HG02610 (cell line): ENCODE data around the gene HOXD12.

Experiments used
- ATAC-seq: cut with Tn5 transposase; IDR thresholded peaks from one replicate; pipeline ENCODE4 v1.9.1; 2021; ENCODE audit warnings: mild to moderate bottlenecking, moderate library complexity; ENCODE audit not compliant: unreplicated experiment

The HOXD12 gene

DNA sequence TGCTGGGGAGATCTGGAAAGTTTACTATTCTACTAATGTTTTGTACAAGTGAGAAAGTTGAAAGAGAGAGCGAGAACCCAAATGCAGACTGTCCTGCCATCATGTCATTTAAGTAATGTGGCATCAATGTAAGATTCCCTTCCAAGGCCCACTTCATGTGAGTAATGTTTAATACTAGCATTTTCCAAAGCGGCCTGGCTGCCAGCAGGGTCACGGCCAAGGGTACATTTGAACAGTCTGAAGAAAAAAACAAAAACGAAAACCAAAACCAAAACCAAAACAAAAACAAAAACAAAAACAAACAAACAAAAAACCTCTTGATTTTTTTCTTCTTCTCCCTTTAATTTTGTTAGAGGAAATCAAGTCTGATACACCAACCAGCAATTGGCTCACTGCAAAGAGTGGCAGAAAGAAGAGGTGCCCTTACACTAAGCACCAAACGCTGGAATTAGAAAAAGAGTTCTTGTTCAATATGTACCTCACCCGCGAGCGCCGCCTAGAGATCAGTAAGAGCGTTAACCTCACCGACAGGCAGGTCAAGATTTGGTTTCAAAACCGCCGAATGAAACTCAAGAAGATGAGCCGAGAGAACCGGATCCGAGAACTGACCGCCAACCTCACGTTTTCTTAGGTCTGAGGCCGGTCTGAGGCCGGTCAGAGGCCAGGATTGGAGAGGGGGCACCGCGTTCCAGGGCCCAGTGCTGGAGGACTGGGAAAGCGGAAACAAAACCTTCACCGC, 19.2 kb downstream of the HOXD12 start:
- no peak for ATAC-seq

DNA sequence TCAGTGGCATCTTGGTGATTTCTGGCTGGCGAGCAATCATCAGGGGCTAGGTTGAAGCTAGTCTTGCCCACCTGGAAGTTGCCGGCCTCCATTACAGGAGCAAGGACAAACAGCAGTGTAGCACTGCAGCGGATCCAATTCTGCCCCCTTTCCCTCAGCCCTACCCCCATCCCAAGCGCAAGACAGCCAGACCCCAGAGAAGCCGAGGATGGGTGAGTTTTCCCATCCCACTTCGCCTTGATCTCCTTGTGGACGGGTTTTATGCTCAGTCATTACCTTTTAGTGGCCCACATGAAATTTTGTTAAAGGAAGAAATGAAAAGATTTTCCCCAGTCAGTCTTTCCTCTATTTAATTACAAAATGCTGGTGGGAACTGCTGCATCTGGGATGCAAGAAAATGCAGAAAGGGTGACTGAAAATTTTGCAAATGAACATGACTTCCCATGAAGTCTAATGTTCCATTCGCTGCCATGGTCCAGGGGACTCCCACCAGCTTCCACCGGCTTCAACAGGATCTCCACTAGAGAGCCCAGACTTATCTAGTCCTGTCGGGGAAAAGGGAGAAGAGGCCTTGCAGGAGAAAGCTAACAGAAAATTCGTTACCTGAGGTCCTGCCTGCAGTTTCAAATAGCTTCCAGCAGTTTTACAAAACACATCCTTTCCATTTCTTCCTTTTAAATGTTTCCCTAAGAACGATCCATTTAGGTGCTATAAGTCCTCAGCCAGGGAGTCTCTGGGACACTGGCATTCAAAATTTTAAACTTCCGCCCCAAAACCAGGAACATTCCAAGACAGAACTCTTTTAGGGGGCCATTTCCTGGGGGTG, 21.0 kb downstream of the HOXD12 start:
- no peak for ATAC-seq

DNA sequence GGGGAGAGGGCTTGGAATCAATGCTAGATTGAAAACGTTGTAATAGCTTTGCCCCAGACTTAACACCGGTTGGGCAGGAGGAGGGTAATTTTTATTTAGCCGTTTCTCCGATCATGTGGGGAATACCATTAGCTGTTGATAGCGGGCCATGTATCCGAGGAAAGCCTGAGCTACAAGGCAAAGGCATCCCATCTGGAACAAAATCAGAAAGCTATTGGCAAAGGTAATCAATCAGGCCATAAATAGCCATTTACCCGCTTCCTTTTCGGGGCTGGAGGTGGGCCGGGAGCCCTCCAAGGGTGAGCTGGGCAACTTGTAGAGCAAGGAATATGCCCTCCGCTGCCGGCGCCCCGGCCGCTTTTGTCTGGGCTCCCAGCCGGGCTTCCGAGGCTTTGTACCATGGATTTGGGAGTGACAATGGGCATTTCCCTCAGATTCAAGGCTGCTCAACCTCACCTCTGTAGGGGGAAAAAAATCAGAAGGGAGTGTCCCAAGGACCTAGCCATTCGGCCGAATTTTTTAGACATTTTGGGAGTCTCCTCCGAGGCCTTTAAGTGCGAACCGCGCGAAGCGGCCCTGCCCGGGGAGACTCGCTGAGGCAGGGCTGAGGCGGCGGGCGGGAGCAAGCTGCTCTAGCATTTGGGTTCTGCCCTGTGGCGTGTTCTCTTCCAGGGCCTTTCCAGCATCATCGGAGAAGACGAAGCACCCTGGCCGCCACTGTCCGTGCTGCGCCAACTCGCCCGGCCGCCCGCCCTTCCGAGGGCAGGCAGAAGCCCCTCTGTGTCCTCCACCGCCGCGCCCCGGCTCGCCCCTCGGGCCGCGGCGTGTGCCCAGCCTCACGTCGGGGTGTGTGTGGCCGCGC, 21.8 kb downstream of the HOXD12 start:
- ATAC-seq: no peak

DNA sequence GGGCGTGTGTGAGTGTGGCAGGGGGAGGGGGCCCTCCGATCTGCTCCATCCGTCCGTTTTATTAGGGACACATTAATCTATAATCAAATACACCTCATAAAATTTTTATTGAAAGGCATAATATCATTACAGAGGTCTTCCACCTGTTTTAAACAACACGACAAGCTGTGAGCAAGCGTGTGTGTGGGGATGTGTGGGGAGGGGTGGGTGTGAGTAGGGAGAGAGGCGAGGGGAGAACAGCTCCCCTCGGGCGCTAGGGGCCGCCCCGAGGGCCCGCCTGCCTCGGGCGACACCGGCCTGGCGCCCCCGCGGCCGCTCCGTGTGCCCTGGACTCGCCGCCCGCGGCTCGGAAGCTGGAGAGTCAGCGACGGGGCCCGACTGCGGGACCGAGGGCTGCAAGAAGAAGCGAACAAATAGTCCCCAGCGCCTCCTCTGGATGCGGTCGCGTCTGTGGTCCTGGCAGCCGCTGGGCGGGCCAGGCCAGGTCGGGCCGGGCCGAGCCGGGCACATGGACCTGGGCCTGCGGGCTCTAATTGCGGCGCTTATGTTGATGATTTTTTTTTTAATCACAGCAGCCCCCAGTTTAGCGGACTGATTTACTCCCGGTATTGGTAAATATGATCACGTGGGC, 22.6 kb downstream of the HOXD12 start:
- ATAC-seq: no peak

DNA sequence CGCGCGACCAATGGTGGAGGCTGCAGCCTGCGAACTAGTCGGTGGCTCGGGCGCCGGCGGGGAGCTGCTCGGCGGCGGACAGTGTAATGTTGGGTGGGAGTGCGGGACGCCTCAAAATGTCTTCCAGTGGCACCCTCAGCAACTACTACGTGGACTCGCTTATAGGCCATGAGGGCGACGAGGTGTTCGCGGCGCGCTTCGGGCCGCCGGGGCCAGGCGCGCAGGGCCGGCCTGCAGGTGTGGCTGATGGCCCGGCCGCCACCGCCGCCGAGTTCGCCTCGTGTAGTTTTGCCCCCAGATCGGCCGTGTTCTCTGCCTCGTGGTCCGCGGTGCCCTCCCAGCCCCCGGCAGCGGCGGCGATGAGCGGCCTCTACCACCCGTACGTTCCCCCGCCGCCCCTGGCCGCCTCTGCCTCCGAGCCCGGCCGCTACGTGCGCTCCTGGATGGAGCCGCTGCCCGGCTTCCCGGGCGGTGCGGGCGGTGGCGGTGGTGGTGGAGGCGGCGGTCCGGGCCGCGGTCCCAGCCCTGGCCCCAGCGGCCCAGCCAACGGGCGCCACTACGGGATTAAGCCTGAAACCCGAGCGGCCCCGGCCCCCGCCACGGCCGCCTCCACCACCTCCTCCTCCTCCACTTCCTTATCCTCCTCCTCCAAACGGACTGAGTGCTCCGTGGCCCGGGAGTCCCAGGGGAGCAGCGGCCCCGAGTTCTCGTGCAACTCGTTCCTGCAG, 23.3 kb downstream of the HOXD12 start, which contains the start of gene HOXD9:
HOXD9 (plus strand) TSS at position 37 of the 728 bp plus-strand sequence; CDS start at position 87, 50 bp downstream.
- no peak for ATAC-seq

DNA sequence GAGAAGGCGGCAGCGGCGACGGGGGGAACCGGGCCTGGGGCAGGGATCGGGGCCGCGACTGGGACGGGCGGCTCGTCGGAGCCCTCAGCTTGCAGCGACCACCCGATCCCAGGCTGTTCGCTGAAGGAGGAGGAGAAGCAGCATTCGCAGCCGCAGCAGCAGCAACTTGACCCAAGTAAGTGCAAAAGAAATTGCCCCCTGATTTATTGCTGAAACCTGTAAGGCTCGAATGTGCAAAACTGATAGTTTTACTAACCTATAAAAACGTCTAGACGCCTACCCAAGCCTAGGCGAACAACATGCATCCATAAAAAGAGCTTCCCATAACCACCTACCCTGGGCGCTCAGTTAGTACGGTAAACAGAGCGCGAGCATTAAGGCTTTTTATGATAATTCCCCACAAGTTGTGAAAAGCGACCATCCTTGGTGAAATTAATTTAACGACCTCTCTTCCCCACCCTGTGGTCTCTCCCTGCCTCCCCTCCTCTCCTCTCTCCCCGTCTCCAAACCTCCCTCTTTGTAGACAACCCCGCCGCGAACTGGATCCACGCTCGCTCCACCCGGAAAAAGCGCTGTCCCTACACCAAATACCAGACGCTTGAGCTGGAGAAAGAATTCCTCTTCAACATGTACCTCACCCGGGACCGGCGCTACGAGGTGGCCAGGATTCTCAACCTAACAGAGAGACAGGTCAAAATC, 24.0 kb downstream of the HOXD12 start:
- no peak for ATAC-seq

DNA sequence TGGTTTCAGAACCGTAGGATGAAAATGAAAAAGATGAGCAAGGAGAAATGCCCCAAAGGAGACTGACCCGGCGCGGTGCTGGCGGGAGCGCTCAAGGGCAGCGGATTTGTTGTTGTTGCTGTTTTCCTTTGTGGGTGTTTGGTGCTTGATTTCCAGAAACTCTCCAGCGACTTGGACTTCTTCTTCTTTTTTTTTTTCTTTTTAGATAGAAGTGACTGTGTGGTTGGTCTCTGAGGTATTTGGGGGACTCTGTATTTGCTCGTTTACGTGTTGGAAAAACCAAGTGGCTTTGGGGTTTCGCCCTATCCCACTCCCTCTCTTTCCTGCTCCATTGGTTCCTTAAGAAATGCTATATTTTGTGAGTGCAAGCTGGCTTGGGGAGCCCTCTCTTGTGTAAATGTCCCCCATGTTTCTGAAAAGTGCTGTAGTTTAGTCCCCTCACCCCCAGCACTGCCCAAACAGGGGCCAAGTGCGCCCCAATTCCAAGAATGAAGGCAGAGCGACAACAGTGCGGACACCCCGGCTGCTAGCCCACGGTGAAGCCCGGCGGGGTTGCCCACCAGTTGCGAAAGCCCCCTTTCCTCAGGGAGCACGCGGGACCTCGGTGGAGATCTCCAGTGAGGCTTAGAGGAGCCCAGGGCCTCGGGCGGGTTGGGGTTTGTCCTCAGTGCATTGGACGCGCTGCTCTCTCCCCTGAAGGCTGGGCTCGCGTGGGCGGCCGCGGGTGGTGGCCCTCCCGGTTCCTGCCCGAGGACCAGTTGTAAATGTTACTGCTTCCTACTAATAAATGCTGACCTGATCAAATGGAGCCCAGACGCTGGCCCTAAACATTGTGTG, 24.7 kb downstream of the HOXD12 start:
- no peak for ATAC-seq

DNA sequence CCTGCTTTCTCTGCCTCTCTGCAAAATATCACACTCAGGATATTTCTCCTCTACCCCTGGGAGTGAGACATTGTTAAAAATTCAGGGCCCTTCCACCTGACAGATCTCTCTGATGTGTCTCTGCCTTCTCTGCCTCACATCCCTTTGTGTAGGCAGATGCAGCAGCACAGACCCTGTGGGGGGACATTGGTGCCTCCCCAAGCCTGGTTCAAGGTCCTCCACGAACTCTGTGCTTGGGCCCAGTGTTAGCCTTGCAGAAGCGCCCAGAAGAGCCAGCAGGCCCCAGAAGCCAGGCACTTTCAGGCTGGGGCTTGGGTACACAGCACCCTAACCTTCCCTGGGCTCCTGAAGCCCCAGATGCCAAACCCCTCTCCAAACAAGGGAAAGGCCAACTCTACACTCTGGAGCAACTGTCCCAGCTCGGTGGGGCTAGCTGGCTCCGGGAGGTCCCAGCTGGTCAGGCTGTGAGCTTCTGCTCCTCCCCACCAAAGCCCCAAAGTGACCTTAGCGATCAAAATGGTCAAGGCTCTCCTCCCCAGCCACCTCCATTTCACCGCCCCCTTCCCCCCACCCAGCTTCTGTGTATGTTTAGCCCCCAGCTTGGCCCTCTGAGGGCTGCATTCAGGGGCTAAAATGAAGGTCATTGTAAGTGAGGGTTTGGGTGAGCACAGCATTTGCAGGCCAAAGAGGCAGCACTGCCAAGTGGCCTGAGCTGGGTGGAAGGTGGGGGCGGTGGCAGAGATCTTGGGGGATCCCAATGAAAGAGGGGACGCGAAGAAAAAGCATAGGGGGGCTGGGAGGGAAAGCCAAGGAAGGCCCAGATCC, 25.6 kb downstream of the HOXD12 start:
- no peak for ATAC-seq

DNA sequence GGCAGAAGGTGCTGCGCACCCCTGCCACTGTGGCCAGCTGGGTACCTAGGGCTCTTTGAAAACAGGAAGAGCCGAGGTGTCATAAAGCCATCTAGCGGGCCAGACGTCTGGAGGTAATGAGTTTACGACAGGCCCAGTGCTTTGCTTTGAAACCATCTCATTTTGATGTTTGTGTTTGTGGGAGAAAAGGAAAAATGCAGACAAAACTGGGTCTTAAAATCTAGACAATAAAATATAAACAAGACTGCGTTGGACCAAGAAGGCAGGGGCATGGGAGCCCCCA, 26.1 kb downstream of the HOXD12 start:
- ATAC-seq: no peak

DNA sequence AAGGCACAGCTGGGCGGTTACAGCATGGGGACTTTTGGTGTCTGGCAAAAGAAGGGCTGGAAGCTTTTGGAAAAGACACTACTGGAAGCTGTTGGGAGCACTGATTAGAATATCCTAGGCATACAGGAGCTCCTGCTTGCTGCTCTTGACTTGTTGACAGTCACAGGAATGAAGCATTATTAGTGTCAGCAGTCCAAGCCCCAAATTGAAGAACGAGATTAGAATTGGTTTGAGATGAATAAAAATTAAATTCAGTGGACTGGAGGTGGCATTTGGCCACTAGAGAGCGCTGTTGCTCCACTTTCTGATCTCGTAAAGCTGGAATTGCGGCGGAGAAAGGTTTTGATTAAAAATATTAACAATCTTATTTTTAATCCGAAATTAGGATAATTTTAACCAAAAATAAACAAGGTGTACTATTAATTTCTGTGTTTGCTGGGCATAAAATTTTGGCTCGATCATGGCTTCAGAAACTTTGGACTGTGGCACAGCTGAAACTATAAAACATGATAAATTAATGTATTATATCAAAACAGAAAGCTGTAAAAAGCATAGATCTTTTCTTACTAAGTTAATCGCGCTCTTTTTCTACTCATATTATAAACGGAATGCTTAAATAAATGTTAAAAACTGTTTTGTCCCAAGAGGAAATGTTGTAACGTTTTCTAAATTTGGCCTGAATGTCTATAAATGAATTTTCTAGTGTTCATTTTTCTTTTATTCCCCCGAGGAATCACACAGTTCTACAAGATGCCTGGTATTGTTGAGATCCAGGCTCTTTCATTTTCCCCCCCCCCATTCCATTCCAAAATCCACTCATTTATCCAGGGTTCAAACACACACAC, 27.6 kb downstream of the HOXD12 start:
- no peak for ATAC-seq

DNA sequence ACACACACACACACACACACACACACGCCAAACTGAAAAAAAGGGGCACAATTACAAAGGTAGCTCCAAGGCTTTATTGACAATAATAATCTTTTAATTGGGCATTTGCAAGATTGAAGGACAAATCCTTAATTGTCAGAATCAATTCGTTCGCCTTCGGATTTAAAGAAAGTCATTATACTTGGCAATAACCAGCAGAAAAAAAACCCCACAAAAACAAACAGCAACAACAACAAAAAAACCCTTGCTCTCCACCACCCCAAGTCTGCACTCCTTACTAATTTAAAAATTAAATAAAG, 28.1 kb downstream of the HOXD12 start:
- ATAC-seq: no peak

DNA sequence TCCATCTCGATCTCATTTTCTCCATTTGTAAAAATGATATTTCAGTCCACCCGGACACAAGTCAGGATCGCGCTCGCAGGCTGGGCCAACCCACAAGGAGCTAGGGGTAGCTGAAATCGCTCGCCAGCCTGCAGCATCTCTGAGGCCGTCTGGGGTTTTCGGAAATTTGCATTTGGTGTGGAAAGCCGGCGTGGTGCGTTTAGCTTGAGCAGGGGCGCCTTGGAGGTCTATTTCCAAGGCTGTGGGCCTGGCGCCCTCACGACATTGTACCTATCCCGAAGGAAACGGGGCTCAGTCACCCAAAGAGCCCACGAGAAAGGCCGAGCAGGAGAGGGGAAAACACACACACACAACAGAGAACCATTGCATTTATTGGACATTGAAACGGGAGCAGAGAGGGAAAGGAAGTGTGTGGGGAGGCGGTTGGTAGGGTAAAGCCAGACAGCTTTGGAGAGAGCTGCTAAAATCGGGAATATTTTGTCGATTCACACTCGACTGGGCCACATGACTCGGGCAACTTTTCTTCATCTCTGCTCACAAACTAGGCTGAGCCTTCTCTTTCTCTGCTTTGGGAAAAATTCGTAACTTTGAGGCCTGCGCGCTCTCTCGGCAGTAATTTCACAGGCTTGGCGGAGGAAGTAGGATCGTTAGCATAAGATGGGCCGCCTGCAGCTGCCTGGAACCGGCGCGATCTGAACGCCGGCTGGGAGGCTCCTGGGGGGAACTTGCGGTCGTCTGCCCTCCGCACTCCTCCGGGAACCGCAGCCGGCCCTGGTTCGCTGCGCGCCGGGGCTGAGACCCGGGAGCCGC, 28.8 kb downstream of the HOXD12 start:
- ATAC-seq: no peak

DNA sequence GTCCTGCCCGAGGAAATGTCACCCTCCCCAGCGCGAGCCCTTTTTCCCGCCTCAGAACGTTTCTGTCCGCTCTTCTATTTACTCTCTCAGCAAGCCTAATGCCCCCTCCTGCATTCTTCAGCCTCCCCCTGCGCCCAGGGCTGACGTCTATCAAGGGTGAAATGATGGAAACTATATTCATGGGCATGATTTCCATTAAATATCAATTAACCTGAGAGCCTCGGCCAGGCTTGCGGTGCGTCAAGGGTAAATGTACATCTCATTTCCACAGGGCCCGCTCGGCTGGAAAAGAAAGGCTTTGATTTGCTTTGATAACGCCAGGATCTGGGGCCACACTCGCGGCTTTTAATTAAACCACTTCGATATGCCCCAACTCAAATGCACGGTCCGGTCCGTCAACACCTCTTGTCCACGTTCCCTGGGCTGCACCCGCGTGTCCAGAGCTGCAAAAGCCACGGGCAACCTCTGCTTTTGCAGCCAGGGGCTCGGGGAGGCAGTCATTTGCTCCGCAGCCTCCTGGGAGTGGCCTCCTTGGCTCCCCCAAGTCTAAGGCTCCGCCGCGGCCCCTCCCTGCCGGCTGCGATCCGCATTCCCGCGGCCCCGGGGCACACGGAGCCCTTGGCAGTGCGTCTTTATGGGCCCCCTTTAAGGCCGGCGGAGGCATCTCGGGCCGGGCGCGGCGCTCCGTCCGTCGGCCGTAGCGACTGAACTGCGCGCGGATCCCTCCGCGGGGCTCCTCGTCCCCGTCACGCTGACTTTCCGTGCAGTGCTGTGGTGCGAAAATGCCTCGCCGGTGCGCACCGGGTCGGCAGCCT, 29.6 kb downstream of the HOXD12 start, which contains the start of gene HOXD8:
HOXD8 (plus strand) TSS at position 724 of the 815 bp plus-strand sequence. CDS start 662 bp downstream, outside the sequence.
- no peak for ATAC-seq

DNA sequence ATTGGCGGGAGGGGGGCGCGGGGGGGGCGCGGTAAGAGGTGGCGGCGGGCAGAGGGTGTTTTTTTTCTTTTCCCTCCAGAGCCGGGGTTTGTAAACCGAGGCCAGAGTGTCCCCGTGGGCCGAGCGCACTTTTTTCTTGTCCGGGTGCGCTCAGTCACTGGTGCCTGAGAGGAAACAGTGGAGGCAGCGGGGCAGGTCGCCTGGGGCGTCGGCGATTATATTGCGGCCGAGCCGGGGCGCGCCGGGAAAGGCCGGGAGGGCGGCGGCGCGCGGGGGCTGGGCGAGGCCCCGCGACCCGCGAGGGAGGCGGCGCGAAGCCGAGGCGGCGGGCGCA, 30.2 kb downstream of the HOXD12 start:
- ATAC-seq: no peak

DNA sequence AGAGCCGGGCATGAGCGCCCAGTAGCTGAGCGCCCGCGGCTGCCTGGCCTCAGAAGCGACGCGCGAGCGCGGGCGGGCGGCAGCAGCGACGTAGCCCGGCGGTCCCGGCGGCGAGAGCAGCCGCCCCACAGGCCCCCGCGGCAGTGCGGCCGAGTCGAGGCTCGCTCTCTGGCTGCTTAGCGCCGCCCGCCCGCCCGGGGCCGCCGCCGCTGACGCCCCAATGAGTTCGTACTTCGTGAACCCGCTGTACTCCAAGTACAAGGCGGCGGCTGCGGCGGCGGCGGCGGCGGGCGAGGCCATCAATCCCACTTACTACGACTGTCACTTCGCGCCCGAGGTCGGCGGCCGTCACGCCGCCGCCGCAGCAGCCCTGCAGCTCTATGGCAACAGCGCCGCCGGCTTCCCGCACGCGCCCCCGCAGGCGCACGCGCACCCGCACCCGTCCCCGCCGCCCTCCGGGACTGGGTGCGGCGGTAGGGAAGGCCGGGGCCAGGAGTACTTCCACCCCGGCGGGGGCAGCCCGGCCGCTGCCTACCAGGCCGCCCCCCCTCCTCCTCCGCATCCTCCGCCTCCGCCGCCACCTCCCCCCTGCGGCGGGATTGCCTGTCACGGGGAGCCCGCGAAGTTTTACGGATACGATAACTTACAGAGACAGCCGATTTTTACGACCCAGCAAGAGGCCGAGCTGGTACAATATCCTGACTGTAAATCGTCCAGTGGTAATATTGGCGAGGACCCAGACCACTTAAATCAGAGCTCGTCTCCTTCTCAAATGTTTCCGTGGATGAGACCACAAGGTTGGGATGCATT, 30.8 kb downstream of the HOXD12 start:
- ATAC-seq: no peak
